GM18907 (cell line): Measurements from ENCODE around the gene CUBN.
A peak's percentile ranks its signal among the peaks of the same experiment; 100 is the strongest.

ENCODE experiments used
- ATAC-seq: cut with Tn5 transposase; IDR thresholded peaks from one replicate; pipeline ENCODE4 v1.9.1; 2021; ENCODE audit warnings: mild to moderate bottlenecking, moderate library complexity; ENCODE audit not compliant: unreplicated experiment

Gene CUBN

GRCh38 chr10:17129741-17130140, at the start of gene CUBN:
Gene CUBN, minus strand, starts transcription at chr10:17129811. Its CDS starts 46 bp downstream, at chr10:17129765.
- ATAC-seq = no peak

GRCh38 chr10:17179002-17179401, 49.4 kb upstream of the CUBN start:
- no peak for ATAC-seq

- no peak for ATAC-seq
These were observed 48.4 kb upstream of the CUBN start for GRCh38 chr10:17178006-17178405.

GRCh38 chr10:17177014-17177413, 47.4 kb upstream of the CUBN start:
- no peak for ATAC-seq

GRCh38 chr10:17176091-17176490, 46.5 kb upstream of the CUBN start:
- no peak for ATAC-seq

GRCh38 chr10:17175551-17175950, 45.9 kb upstream of the CUBN start:
- ATAC-seq = peak; percentile 64

GRCh38 chr10:17174626-17175025, 45.0 kb upstream of the CUBN start:
- no peak for ATAC-seq

- no peak for ATAC-seq
These were observed 41.6 kb upstream of the CUBN start for GRCh38 chr10:17171141-17171641.

GRCh38 chr10:17169803-17170202, 40.2 kb upstream of the CUBN start:
- no peak for ATAC-seq

GRCh38 chr10:17166699-17167098, 37.1 kb upstream of the CUBN start:
- no peak for ATAC-seq

- ATAC-seq = no peak
These were observed 33.2 kb upstream of the CUBN start for GRCh38 chr10:17162828-17163227.

- ATAC-seq = no peak
These were observed 32.2 kb upstream of the CUBN start for GRCh38 chr10:17161775-17162174.

- no peak for ATAC-seq
These were observed 27.4 kb upstream of the CUBN start for GRCh38 chr10:17157024-17157423.

GRCh38 chr10:17155826-17156225, 26.2 kb upstream of the CUBN start:
- no peak for ATAC-seq

- ATAC-seq = no peak
These were observed 24.5 kb upstream of the CUBN start for GRCh38 chr10:17154116-17154515.

- no peak for ATAC-seq
These were observed 23.7 kb upstream of the CUBN start for GRCh38 chr10:17153321-17153720.

GRCh38 chr10:17151716-17152115, 22.1 kb upstream of the CUBN start:
- ATAC-seq = no peak

GRCh38 chr10:17147884-17148489, 18.4 kb upstream of the CUBN start:
- ATAC-seq = no peak

- ATAC-seq = no peak
These were observed 17.3 kb upstream of the CUBN start for GRCh38 chr10:17146892-17147291.

GRCh38 chr10:17145239-17145638, 15.6 kb upstream of the CUBN start:
- ATAC-seq = no peak

GRCh38 chr10:17144757-17145156, 15.1 kb upstream of the CUBN start:
- ATAC-seq = peak; percentile 46

- no peak for ATAC-seq
These were observed 14.4 kb upstream of the CUBN start for GRCh38 chr10:17144032-17144431.

GRCh38 chr10:17143055-17143690, 13.6 kb upstream of the CUBN start:
- ATAC-seq = no peak
